HG03139 (cell line): ENCODE data around the gene ZNF710.

ENCODE experiments used
- ATAC-seq: cut with Tn5 transposase; IDR thresholded peaks from one replicate; pipeline ENCODE4 v1.9.1; 2021; ENCODE audit not compliant: unreplicated experiment

Gene ZNF710

GRCh38 chr15:90018216-90018831, 17.2 kb downstream of the ZNF710 start:
- ATAC-seq, result no peak

GRCh38 chr15:90019611-90020010, 18.5 kb downstream of the ZNF710 start:
- ATAC-seq, result no peak

DNA sequence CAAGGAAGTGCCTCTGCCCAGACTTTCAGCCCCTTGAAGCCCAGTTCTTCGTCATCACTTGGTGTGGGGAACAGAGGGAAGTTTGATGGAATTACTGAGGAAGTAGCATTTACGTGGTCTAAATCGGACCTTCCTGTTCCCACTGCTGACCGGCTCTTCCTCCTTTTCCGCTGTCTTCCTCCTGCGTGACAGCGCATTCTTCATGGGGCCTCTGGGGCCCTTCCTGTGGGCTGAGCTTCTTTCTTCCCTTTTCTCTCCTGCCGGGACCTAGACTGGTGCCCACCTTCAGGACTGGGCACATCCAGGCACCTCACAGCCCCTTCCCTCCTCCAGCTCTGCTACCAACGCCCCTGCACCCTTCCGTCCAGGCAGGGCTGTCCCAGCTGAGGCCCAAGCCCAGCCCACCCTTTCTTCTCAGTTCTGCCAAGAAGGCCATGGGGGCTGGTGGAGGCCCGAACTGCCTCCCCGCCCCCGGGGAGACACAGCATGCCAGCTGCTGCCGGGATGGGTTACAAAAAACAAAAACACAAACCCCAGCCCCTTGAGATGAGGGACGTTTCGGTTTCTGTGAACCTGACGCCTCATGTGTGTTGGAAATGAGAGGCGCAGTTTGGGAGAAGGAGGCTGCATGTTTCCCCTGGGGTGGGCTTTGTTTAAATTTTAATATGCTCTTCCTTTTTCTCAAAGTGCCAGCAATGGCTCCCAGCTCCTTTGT, 19.1 kb downstream of the ZNF710 start:
- no peak for ATAC-seq

DNA sequence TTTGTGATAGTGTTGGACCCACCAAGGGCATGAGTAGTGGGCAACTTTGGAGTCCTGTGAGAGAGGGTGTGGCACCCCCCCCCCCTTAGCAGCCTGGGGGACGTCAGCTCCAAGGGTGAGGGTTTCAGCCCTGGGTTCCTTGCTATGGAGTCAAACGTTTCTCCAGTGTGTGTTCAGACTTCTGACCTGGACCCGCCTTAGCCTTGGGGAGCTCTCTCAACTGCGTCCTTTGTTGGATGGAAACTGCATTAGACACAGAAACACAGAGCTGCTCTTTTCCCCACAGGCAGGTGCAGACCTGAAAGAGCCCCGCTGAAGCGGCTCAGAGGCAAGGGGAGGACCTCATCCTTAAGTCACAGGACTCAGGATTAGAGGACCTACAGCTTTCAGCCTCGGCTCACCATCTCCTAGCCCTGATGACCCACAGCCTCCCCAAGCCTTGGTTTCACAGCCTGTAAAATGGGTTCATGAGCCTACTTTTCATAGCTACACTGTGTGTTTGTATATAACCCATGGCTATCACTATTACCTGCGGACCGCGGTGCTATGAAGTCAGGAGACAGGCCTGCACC, 19.9 kb downstream of the ZNF710 start:
- no peak for ATAC-seq

- no peak for ATAC-seq
Measured at GRCh38 chr15:90022345-90022744, 21.2 kb downstream of the ZNF710 start.

DNA sequence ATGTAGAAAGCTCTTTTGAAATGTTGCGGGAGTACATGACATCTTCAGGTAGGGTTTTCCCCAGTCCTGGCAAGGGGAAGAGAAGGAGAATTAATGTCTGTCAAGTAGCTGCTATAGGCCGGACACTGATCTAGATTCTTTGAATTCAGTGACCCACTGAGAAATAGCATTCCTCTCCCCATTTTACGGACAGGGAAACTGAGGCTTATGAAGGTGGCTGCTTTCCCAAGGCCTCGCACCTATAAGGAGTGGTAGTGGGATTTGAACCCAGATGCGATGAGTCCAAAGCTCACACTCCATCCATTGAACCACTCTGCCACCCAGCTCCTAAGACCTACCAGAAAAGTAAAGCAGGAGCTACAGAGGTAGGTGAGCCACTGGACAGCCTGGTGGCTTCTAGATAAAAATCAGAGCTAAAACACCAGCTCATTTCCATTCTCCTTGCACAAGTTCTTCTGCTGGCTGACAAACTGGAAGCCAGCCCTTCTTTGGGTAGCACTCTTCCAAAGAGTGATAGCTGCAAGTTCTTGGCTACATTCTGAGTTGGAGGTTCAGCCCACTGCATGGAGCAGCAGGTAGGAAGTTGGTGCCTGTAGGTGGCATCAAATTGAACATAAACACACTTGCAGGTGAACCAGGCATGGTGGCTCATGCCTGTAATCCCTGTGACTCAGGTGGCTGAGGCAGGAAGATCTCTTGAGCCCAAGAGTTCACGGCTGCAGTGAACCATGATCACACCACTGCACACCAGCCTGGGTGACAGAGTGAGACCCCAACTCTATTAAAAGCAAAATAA, 22.0 kb downstream of the ZNF710 start:
- no peak for ATAC-seq

DNA sequence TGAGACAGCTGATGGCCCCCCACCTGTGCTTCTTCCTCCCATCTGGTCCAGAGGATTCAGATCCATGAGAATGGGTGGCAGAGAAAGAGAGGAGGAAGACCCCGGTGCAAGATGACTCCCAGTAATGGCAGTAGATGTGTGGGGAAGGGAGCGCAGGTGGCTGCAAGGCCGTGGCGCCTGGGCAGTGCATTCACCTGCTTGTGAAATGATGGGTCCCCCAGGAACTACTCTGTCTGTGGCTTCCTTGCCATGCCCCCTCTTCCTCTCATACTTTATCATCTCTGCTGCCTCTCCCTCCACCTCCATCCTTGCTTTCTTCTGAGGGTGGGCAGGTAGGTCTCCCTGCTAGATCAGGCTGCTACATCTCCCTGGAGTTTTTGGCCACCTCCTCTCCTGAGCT, 23.3 kb downstream of the ZNF710 start:
- ATAC-seq, result no peak

GRCh38 chr15:90025489-90026033, 24.4 kb downstream of the ZNF710 start:
- no peak for ATAC-seq

- no peak for ATAC-seq
Measured at GRCh38 chr15:90028376-90028944, 27.3 kb downstream of the ZNF710 start.

DNA sequence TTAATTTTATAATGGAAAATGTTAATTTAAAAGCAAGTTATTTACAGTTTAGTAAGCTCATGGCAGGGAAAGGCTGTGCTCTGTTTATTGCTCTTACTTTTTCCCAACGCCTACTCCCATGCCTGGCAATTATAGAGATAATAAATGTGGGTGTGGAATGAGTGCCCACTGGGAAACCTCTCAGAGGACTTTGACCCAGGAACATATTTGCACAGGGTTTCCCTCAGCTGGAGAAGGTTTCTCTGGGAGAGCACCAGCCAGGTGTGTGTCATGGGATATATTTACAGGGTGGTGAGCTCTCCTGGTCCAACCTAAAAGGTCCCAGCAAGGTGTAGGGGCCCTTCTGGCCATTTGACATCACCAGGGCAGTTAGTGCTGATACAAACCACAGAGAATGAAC, 27.9 kb downstream of the ZNF710 start:
- no peak for ATAC-seq

DNA sequence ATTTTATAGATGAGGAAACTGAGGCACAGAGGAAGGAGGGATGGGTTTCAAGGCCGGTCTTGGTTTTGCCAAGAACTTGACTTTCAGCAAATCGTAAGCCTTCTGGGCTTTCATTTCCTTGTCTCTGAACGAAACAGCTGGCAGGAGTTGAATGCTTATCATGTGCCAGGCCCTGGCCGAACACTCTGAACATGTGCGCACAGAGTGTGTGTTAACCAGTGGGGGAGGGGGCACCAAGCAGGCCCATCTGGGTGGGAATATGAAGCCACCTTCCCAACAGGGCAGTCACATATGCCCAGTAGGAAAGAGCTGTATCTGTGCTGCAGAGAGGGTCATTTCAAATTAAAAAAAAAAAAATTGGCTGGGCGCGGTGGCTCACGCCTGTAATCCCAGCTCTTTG, 29.3 kb downstream of the ZNF710 start:
- no peak for ATAC-seq

DNA sequence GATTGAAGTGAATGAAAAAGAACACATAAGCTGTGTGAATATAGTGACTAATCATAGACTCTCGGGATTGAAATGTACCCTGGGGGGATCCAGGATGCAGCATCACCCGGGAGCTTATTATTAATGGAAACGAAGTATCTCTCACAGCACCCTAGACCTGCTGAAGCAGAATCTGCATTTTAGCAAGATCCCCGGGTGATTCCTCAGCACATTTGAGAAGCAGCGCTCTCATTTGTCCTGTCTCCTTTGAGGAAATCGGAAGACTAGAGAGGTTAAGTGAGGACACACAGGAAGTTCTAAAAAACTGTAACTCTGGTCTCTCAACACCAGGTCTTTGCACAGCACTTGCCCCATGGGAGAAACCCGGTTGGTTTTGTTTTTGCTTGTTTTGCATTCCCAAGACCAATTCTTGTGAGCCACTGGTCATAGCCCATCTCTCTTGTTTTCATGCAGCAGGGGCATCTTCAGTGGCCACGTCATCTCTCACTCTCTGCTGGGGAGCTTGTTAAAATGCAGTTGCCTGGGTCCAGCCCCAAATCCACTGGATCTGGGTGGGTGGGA, 30.2 kb downstream of the ZNF710 start:
- ATAC-seq, result peak; percentile 69

GRCh38 chr15:90033006-90033405, 31.9 kb downstream of the ZNF710 start:
- no peak for ATAC-seq

GRCh38 chr15:90033448-90033847, 32.3 kb downstream of the ZNF710 start:
- ATAC-seq, result no peak

DNA sequence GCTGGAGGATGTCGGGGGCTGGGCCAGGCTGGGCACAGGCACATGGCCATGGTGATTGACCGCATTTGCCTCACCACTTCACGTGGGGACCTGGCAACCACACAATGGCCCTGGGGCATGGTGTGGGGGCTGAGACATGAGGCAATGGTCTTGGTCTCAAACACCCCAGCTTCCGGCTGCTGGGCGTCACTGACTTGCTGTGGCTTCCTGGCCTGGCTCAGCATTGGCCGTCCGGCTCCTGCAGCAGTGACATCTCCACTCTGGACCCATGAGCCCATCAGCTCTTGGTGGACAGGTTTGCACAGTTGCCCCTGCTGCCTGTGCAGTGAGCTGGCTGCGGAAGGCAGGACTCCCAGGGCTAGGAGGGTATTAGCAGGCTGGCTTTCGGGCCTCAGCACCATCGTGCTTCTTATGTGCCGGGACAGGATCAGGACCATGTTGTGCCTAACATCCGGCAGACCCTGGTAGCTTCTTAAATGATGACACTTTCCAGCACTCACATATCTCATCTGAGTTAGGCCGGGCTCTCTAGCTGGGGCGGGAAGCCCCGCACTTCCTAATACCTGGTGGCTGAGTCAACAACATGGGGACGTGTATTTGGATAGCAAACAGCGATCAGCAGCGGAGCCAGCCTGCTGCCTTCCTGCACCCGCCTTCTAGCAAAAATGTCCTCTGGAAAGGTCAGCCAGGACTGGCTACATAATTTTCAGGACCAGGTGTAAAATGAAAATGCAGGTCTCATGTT, 34.1 kb downstream of the ZNF710 start:
- ATAC-seq, result no peak

DNA sequence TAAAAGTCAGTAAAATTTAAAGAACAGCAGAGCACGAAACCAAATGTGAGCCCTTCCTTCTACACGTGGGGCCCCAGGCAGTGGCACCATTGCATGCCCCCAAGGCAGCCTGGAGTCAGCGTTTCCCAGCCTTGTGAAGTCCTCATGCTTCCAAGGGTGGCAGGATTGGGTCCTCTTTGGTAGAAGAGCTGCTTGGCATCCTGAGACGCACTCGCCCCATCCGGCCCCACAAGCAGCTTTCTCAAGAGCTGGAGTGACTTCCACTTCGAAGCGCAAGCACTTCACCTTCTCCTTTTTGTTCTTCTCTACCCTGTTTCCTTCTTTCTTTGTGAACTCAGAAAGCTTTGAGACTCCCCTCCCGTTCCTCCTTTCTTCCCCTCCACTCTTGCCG, 34.7 kb downstream of the ZNF710 start:
- ATAC-seq, result no peak

GRCh38 chr15:90036343-90036742, 35.2 kb downstream of the ZNF710 start:
- no peak for ATAC-seq

GRCh38 chr15:90036806-90037510, 35.8 kb downstream of the ZNF710 start:
- ATAC-seq, result no peak

- no peak for ATAC-seq
Measured at GRCh38 chr15:90037511-90037860, 36.4 kb downstream of the ZNF710 start.
